Stimulated activated CD4-positive, alpha-beta T cell treated with anti-CD3 and anti-CD28 coated beads, Interleukin-15, amount 100 ng/mL, for 24 hours (primary cell): ENCODE data around the gene KRTAP1-1.
"Not testable (repeated sequence)": the region's sequence is repeated elsewhere in the genome, so short reads cannot be mapped to it uniquely, and the experiment has no call there.

Experiments
- DNase-seq: peaks from one replicate; pipeline ENCODE4 v3.0.0-alpha.2; 2020

Gene KRTAP1-1

GRCh38 chr17:41009301-41009760 is 31.9 kb downstream of the KRTAP1-1 start:
- DNase-seq = no peak

GRCh38 chr17:41008811-41009210 is 32.4 kb downstream of the KRTAP1-1 start, which contains the start of gene KRTAP3-1:
Gene KRTAP3-1, minus strand, starts transcription at chr17:41009128. Its CDS starts 54 bp downstream, at chr17:41009074.
- no peak for DNase-seq

- DNase-seq = no peak
Observed at GRCh38 chr17:41004397-41004796, 36.9 kb downstream of the KRTAP1-1 start.

GRCh38 chr17:41003926-41004325 is 37.3 kb downstream of the KRTAP1-1 start:
- no peak for DNase-seq

GRCh38 chr17:41002814-41003213 is 38.4 kb downstream of the KRTAP1-1 start:
- DNase-seq = no peak

- DNase-seq = no peak
Observed at GRCh38 chr17:41001795-41002194, 39.5 kb downstream of the KRTAP1-1 start.

- DNase-seq = not testable (repeated sequence)
Observed at GRCh38 chr17:40999563-40999962, 41.7 kb downstream of the KRTAP1-1 start, which contains the start of gene KRTAP3-2. Gene KRTAP3-2, minus strand, starts transcription at chr17:40999906. Its CDS starts 53 bp downstream, at chr17:40999853.

GRCh38 chr17:40997361-40997760 is 43.9 kb downstream of the KRTAP1-1 start:
- no peak for DNase-seq

GRCh38 chr17:40996829-40997228 is 44.4 kb downstream of the KRTAP1-1 start:
- no peak for DNase-seq

GRCh38 chr17:40995116-40995515 is 46.1 kb downstream of the KRTAP1-1 start:
- DNase-seq = no peak

GRCh38 chr17:40993839-40994238 is 47.4 kb downstream of the KRTAP1-1 start, which contains the start of gene KRTAP3-3:
Gene KRTAP3-3, minus strand, starts transcription at chr17:40994164. Its CDS starts 67 bp downstream, at chr17:40994097.
- DNase-seq = no peak

GRCh38 chr17:40993084-40993483 is 48.2 kb downstream of the KRTAP1-1 start:
- DNase-seq = no peak

- DNase-seq = no peak
Observed at GRCh38 chr17:40992666-40993065, 48.6 kb downstream of the KRTAP1-1 start.
